Small intestine (tissue), 7 donors: ENCODE data around the gene WDR7. TPM values are rescaled to one million over a fixed set of nuclear protein-coding genes. Genes with fewer than 3 reads are reported as not detected.

Experiments
- DNase-seq, 2 donors: peaks; one replicate each; pipeline versions ENCODE4 v3.0.0 to v3.0.0-alpha.2; 2013
- FAIRE-seq: peaks from 2 replicates; lab custom pipeline; 2012; peaks lifted over from hg19 to GRCh38; lab: Jason Lieb, UNC
- H3K27ac ChIP-seq, 3 donors: one replicate each; pipeline ENCODE4 v1.5.1; 2013; ENCODE audit warnings: low read length in 2 of 3, mild to moderate bottlenecking in 2 of 3, control low read depth in 1 of 3, inconsistent platforms in 1 of 3, low read depth in 1 of 3, moderate library complexity in 1 of 3
- H3K27me3 ChIP-seq, 3 donors: one replicate each; pipeline ENCODE4 v1.6.1; 2013; ENCODE audit warnings: low read length in 3 of 3, inconsistent platforms in 1 of 3; ENCODE audit not compliant: control insufficient read depth in 3 of 3, insufficient read depth in 3 of 3
- H3K36me3 ChIP-seq, 3 donors: one replicate each; pipeline ENCODE4 v1.6.1; 2013; ENCODE audit warnings: low read length in 3 of 3, inconsistent platforms in 1 of 3, low read depth in 1 of 3, mild to moderate bottlenecking in 1 of 3, moderate library complexity in 1 of 3; ENCODE audit not compliant: control insufficient read depth in 3 of 3, insufficient read depth in 2 of 3
- H3K4me1 ChIP-seq, 3 donors: one replicate each; pipeline ENCODE4 v1.6.1; 2013; ENCODE audit warnings: low read length in 2 of 3, inconsistent platforms in 1 of 3, low read depth in 1 of 3, mild to moderate bottlenecking in 1 of 3, moderate library complexity in 1 of 3; ENCODE audit not compliant: control insufficient read depth in 3 of 3, insufficient read depth in 2 of 3
- H3K4me3 ChIP-seq, 3 donors: one replicate each; pipeline ENCODE4 v1.5.1; 2013; ENCODE audit warnings: low read length in 3 of 3, control low read depth in 1 of 3, inconsistent platforms in 1 of 3, low read depth in 1 of 3, mild to moderate bottlenecking in 1 of 3, moderate library complexity in 1 of 3
- H3K9me3 ChIP-seq, 2 donors: one replicate each; pipeline ENCODE4 v1.6.1; 2013; ENCODE audit warnings: low read depth in 1 of 2, low read length in 1 of 2; ENCODE audit not compliant: control insufficient read depth in 2 of 2, insufficient read depth in 1 of 2
- WGBS, 3 donors: extraction: QIAGEN DNeasy Blood & Tissue Kit; methylation state at CpG; one replicate each; pipeline ENCODE4 v1.1.7; 2013; 5-methylcytosine and 5-hydroxymethylcytosine counted together
- polyA plus RNA-seq, 4 donors: library from polyadenylated mRNA; stranded (reverse) in 3 of 4; unstranded in 1 of 4; fragments of 200-250 nt in 3 of 4; fragments of 120-200 nt in 1 of 4; gene quantifications; one replicate each; pipeline versions ENCODE4 v1.2.1 to v1.2.3, GENCODE V29; 2013
- donor health status: healthy with polysubstance abuse.
- donor health status: control.
- donor health status: control.
- donor health status: Bipolar disorder and iron deficiency.
- donor health status: healthy.

Gene WDR7
- polyA plus RNA-seq, 4 donors, result 3.1 to 7.8 (median 4.9) TPM

- 86 to 88% (median 87%) methylated on average over 3 of the region's 3 CpGs for WGBS, 3 donors
- DNase-seq (no peak), FAIRE-seq (no peak)
- H3K4me1 ChIP-seq, result no peaks in the 10 kb centered on the region
- no peak overlapping the region for H3K27ac ChIP-seq
- no peaks in the 10 kb centered on the region for H3K27me3 ChIP-seq
- H3K4me3 ChIP-seq, result no peak overlapping the region
- no peaks in the 10 kb centered on the region for H3K9me3 ChIP-seq
- H3K36me3 ChIP-seq, result no peaks in the 10 kb centered on the region
Measured at GRCh38 chr18:56977309-56977708, 326.1 kb downstream of the WDR7 start.

DNA sequence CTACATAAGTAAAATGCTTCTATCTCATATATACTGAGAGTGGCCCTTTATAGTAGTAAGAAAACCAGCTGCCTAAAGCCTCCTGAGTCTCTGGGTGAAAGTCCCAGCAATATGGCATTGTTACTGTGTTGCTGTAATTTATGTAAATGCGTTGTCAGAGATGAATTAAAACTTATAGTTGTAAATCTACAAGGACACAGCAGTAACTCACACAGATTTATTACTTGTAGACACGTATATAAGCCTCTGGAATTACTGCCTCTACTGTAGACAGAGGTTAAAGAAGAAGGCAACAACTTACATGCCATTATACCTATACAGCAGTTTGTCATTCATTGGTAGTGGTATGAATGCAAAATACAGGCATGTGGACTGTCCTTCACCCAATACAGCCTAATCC, 326.6 kb downstream of the WDR7 start:
- Histone ChIP-seq H3K27me3 (no peaks in the 10 kb centered on the region), H3K4me1 (no peaks in the 10 kb centered on the region), H3K36me3 (no peaks in the 10 kb centered on the region), H3K9me3 (no peaks in the 10 kb centered on the region), H3K4me3 (no peak overlapping the region), H3K27ac (no peak overlapping the region)
- DNase-seq (no peak), FAIRE-seq (no peak)
- 72 to 83% (median 82%) methylated on average over 2 of the region's 2 CpGs for WGBS, 3 donors

DNA sequence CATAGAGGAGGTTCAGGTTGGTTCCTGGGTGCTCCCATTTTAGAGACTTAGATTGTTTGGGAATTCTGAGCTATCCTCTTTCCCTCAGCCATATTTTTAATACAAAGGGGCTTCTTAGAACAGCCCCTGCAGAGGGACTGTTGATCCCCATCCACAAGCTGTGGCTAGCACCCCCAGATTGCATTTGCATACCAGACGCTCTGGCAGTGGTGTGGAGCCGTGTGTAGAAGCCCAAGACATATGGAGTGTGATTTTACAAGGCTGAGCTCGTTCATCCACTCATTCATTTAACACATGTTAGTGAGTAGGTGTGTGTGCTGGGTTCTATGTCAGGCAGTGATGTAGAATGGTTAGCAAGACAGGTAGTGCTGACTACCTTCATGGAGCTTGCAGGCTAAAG, 329.0 kb downstream of the WDR7 start:
- 92 to 97% (median 92%) methylated on average over 3 of the region's 3 CpGs for WGBS, 3 donors
- Histone ChIP-seq H3K27me3 (no peaks in the 10 kb centered on the region), H3K4me3 (no peak overlapping the region), H3K9me3 (no peaks in the 10 kb centered on the region), H3K4me1 (peaks cover 0 to 5% (median 0%) of the 10 kb centered on the region in 3 donors), H3K27ac (no peak overlapping the region), H3K36me3 (no peaks in the 10 kb centered on the region)
- no peak for FAIRE-seq
- DNase-seq, result no peak

DNA sequence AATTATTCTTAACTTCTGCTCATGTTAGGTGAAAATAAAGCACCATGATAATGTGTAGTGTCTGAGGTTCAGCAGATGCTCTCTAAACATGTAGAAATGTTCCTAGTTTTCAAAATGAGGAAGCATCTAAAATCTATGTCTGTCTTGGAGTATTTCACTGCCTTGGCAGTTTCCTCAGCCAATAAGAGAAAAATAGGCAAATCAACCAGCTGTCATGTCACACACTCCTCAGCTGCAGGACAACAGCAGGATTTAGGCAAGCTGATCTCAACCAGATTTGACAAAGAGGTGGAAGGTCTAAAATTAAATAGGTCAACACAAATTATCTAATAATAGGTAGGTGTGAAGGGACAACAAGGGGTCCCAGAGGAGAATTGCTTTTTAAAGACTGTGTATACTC, 331.6 kb downstream of the WDR7 start:
- FAIRE-seq (no peak), DNase-seq (no peak)
- H3K27ac ChIP-seq, result no peak overlapping the region
- no peaks in the 10 kb centered on the region for H3K9me3 ChIP-seq
- H3K4me1 ChIP-seq, result peaks cover 0 to 11% (median 0%) of the 10 kb centered on the region in 3 donors
- no peaks in the 10 kb centered on the region for H3K27me3 ChIP-seq
- H3K4me3 ChIP-seq, result no peak overlapping the region
- no peaks in the 10 kb centered on the region for H3K36me3 ChIP-seq

DNA sequence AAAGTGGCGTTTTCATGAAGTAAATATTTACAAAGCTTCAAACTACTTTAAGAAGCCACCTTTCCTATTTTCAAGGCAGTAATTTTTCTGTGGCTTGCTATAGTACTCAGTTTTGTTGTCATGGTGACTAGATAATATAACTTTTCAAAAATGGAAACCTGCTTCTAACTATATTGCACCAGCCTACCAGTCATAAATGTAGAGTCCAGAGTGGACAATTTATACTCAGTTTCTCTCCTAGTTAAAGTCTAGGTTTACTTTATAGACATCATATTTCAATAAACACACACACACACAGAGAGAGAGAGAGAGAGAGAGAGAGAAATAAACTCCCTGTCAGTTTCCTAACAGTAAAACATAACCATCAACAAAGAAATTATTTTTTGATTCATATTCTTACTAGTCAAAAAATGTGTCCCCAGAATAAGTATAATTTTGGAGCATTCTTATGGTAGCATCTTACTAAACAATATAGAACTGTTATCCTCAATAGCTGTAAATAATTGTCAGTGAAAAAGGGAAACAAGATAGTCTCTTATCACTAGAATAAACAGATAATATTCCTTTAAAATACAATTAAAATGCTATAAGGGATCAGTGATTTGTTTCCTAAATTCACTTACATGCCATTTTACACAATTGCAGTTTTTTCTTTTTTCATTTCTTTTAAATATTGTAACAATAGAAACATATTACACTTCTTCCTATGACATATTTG, 332.3 kb downstream of the WDR7 start:
- Histone ChIP-seq H3K27ac (no peak overlapping the region), H3K27me3 (no peaks in the 10 kb centered on the region), H3K9me3 (no peaks in the 10 kb centered on the region), H3K4me3 (no peak overlapping the region), H3K4me1 (peaks cover 0 to 13% (median 2%) of the 10 kb centered on the region in 3 donors), H3K36me3 (no peaks in the 10 kb centered on the region)
- peak in 1 of 2 donors; percentile 38 for DNase-seq
- FAIRE-seq, result no peak
- WGBS, 3 donors, result 67 to 78% (median 74%) methylated on average over 1 of the region's 1 CpG

GRCh38 chr18:56984731-56985130, 333.6 kb downstream of the WDR7 start:
- no peaks in the 10 kb centered on the region for H3K36me3 ChIP-seq
- no peak overlapping the region for H3K4me3 ChIP-seq
- FAIRE-seq (no peak), DNase-seq (no peak)
- no peak overlapping the region for H3K27ac ChIP-seq
- H3K27me3 ChIP-seq, result no peaks in the 10 kb centered on the region
- no peaks in the 10 kb centered on the region for H3K9me3 ChIP-seq
- H3K4me1 ChIP-seq, result peaks cover 0 to 13% (median 2%) of the 10 kb centered on the region in 3 donors
- WGBS, 3 donors, result 79 to 84% (median 83%) methylated on average over 5 of the region's 5 CpGs

GRCh38 chr18:56986829-56987228, 335.7 kb downstream of the WDR7 start:
- Histone ChIP-seq H3K9me3 (no peaks in the 10 kb centered on the region), H3K4me1 (peaks cover 0 to 13% (median 2%) of the 10 kb centered on the region in 3 donors), H3K27ac (no peak overlapping the region), H3K27me3 (no peaks in the 10 kb centered on the region), H3K36me3 (no peaks in the 10 kb centered on the region), H3K4me3 (no peak overlapping the region)
- FAIRE-seq (no peak), DNase-seq (peak; percentile 20 to 62)
- WGBS, 3 donors, result 76 to 94% (median 82%) methylated on average over 2 of the region's 2 CpGs

DNA sequence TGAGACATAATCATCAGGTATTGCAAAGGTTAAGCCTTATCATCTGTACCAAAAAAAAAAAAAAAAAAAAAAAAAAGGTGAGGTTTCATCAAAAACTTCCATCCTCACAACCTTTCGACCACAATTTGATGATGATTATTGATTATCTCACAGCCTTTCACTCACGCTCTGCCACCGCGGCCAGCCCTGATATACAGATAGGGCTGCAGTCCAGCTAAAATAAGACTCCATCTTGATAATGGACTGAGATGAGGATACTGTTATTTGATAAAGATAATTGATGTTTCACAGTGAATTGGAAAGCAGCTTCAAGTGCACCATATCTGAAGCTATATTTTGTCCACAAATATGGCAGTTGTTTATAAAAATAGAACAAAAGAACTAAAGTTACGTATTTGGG, 336.1 kb downstream of the WDR7 start:
- no peak for DNase-seq
- FAIRE-seq, result no peak
- WGBS, 3 donors, result 76 to 82% (median 76%) methylated on average over 5 of the region's 5 CpGs
- no peak overlapping the region for H3K4me3 ChIP-seq
- no peak overlapping the region for H3K27ac ChIP-seq
- no peaks in the 10 kb centered on the region for H3K9me3 ChIP-seq
- H3K27me3 ChIP-seq, result no peaks in the 10 kb centered on the region
- peaks cover 0 to 13% (median 2%) of the 10 kb centered on the region in 3 donors for H3K4me1 ChIP-seq
- H3K36me3 ChIP-seq, result no peaks in the 10 kb centered on the region

GRCh38 chr18:56988022-56988421, 336.9 kb downstream of the WDR7 start:
- FAIRE-seq, result no peak
- DNase-seq, result no peak
- Histone ChIP-seq H3K36me3 (no peaks in the 10 kb centered on the region), H3K27ac (no peak overlapping the region), H3K27me3 (no peaks in the 10 kb centered on the region), H3K9me3 (no peaks in the 10 kb centered on the region), H3K4me3 (no peak overlapping the region), H3K4me1 (peaks cover 0 to 12% (median 2%) of the 10 kb centered on the region in 3 donors)
- WGBS, 3 donors, result 37 to 70% (median 60%) methylated on average over 3 of the region's 3 CpGs
